HG02610 (cell line): Measurements from ENCODE around the gene LIN37.
"Not testable (repeated sequence)": the region's sequence is repeated elsewhere in the genome, so short reads cannot be mapped to it uniquely, and the experiment has no call there.

ENCODE experiments used
- ATAC-seq: cut with Tn5 transposase; IDR thresholded peaks from one replicate; pipeline ENCODE4 v1.9.1; 2021; ENCODE audit warnings: mild to moderate bottlenecking, moderate library complexity; ENCODE audit not compliant: unreplicated experiment

Gene LIN37

GRCh38 chr19:35772362-35772761, 24.0 kb downstream of the LIN37 start:
- not testable (repeated sequence) for ATAC-seq

GRCh38 chr19:35773020-35773806, 24.8 kb downstream of the LIN37 start:
- no peak for ATAC-seq

DNA sequence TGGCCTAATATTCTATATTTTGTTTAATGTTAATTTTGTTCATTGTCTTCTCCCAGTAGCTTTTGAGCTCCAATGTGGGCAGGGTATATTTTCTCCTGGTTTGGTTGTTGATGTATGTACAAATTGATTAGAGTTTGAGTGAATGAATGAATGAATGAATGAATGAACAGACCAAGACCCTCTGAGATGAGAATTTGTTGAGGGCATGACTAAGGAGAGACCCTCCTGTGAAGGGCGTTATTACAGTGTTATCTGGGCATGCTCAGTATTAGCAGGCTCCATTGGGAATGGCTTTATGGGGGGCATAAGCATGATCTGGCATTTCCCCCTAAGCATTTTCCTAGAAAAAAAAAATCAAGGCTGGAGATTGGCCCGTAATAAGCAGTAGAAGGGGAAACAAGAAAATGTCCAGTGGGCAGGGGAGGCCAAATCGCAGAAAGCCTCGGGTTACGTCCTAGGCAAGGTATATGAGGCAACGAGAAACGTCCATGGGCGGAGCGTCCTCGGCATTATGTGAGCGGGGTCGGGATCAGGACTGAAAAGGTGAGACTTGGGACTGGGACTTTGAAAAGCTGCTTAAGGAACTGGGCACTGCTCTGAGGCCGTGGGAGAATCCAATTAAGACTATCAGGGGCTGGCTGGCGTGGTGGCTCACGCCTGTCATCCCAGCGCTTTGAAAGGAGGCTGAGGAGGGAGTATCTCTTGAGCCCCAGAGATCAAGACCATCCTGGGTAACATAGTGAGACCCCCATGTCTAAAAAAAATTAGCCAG, 26.1 kb downstream of the LIN37 start:
- no peak for ATAC-seq

DNA sequence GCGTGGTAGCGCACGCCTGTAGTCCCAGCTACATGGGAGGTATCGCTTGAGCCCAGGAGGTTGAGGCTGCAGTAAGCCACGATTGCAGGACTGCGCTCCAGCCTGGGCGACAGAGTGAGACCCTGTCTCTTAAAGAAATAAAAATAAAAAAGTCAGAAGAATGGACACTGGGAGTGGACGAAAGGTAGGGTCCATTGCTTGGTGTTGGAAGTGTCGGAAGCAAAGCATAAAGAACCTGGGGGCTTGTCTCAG, 26.6 kb downstream of the LIN37 start:
- no peak for ATAC-seq

DNA sequence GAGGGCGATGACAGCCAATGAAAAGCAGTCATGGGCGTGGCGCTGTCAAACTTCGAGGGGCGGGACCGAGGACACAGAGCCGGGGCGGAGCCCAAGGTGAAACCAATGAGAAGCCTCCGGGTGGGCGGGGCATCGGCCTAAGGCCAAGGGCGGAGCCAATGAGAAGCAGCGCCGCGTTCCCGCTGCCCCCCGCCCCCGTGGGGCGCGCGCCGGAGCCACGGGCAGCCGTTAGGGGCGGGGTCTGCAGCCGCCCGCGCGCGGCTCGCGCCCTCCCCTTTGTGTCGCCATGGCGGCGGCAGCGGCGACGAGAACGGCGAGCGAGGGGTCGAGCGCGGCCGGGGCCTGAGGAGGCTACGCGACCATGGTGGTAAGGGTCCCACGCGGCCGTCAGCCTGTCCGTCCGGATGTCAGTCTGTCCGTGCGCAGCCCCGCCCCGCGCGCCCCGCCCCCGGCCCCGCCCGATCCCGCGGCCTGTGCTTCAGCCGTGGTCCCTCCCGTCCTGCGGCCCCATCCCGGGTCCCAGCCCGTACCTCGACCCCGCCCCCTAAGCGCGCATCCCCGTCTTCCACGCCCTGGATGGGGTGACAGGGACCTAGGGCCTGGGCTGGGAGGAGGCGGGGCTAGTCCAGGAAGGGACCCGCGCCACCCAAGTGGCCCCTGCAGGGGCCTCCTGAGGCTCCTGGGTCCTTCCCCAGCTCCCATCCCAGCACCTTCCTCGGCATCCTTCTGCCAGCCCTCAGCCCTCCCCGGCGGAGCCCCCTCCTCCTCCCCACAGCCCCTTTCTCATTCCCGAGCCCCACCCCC, 27.1 kb downstream of the LIN37 start, which contains the start of gene ARHGAP33:
TSS of gene ARHGAP33 (plus strand) at position 267 of the 804 bp plus-strand sequence. CDS start at position 362, 95 bp downstream.
- ATAC-seq, result peak; percentile 96

DNA sequence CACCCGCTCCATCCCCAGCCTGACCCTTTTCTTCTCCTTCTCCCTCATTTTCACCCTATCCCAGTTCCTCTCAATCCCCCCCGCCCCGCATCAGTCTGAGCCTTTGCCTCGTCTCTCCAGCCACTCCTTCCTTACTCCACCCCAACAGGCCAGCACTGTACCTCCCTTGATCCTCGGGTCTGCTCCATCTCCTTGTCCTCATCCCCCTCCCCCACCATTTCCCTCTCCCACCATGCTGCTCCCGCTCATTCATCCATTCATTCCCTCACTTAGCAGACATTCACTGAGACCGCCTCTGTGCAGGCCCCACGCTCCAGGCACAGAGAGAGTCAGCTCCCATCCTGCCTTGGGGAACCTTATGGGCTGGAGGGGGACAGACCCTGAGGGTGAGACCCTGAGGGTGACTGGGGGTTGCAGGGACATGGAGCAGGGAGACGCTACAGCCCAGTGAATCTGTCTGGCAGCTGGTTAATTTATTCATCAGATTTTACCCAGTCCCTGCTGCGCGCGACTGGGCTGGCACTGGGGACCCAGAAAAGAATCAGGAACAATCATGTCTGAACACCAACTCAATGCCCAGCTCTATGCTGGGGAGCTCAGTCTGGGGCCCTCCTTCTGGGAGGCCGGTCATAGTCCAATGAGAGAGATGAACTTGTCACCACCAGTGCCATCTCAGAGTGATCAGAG, 27.9 kb downstream of the LIN37 start:
- ATAC-seq, result no peak

- ATAC-seq, result no peak
These were observed 28.9 kb downstream of the LIN37 start for GRCh38 chr19:35777086-35777841.

- no peak for ATAC-seq
These were observed 29.6 kb downstream of the LIN37 start for GRCh38 chr19:35777961-35778360.

- no peak for ATAC-seq
These were observed 30.7 kb downstream of the LIN37 start for GRCh38 chr19:35779033-35779432.

DNA sequence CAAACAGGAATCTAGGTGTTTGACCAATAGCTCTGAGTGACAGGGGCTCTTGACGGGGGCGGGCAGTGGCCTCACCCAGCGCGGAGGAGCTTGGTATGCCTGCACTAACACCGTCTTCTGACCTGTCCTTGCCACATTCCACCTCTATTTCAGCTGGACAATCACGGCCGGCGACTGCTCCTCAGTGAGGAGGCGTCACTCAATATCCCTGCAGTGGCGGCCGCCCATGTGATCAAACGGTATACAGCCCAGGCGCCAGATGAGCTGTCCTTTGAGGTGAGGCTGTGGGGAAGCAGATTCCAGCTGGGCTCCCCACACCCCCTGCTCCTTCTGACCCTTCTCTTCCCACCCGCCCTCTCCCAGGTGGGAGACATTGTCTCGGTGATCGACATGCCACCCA, 31.7 kb downstream of the LIN37 start:
- ATAC-seq, result no peak

DNA sequence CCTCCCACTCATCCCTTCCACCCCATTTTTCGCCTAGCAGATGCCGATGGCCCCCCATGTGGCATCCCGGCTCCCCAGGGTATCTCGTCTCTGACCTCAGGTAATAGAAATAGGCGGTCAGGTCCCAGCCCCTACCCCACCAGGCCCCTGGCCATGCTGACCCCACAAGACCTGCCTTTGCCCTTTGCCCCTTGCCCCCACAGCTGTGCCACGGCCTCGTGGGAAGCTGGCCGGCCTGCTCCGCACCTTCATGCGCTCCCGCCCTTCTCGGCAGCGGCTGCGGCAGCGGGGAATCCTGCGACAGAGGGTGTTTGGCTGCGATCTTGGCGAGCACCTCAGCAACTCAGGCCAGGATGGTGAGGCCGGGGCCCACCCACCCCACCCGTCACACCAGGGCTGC, 32.3 kb downstream of the LIN37 start:
- ATAC-seq, result no peak

DNA sequence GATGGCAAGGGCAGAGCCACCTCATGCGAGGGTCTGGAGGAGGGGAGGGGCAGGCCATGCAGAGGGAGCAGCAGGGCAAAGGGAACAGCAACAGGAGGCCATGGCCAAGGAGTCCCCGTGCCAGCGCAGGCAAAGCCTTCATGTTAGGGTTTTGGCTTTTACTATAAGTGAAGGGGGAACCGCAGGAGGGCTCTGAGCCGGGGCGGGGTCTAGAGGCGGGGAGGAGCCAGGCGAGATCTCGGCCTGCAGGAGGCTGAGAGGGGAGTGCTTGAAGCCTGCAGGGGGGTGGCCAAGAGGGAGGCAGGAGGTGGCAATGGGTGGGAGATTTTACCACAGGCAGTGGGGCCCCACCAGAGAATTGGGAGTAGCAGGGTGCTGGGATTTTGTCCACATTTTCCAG, 33.3 kb downstream of the LIN37 start:
- ATAC-seq, result no peak

GRCh38 chr19:35782589-35782988, 34.2 kb downstream of the LIN37 start:
- no peak for ATAC-seq

GRCh38 chr19:35783469-35784434, 35.4 kb downstream of the LIN37 start:
- ATAC-seq, result no peak

GRCh38 chr19:35784503-35785338, 36.3 kb downstream of the LIN37 start:
- ATAC-seq, result no peak

DNA sequence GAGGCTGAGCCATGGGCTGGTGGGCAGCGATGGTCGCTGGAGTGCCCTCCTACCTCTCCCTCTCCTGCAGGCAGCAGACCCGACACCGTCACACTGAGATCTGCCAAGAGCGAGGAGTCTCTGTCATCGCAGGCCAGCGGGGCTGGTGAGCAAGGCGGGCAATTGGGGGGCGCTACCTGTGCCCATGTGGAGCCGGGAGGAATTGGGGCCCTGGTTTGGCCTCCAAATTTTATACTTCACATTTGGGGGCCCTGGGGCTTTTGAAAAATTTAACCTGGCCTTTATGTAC, 36.9 kb downstream of the LIN37 start:
- ATAC-seq, result no peak

GRCh38 chr19:35786299-35787160, 38.2 kb downstream of the LIN37 start:
- ATAC-seq, result no peak
